ENCODE measurements around the gene VAMP8.
A peak's percentile ranks its signal among the peaks of the same experiment; 100 is the strongest.

The VAMP8 gene

DNA sequence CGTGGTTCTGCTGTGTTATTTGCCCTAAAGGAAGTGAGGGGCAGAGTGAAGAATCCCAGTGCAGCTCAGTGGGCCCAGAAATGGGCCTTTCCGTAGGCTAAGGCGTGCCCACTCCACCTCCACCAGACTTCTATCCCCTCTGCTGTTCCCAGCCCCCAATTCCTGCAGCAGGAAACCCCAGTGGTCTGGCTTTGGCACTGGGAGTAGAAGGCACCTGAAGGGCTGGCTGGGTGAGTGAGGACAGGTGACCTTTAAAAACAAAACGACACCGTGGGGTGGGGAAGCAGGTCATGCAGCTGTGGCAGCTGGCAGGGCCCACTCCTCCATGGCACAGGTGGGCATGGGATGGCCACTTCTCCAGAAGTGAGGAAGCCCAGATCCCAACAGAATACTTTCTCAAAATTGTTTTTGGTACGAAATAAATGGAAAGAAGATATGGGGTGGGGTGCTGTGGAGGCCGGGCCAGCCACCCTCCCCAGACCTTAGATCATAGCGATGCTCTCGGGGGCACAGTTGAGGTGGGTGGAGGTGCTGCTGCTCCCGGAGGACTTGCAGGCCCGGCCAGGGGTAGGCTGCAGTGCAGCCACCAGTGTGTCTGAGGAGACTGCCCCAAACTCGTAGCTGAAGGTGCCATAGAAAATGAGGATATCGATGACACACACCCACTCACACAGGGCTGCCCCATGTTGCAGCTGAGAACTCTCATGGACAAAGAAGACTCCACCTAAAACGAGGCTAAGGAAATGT lies 21.4 kb downstream of the VAMP8 start:
- TF ChIP-seq, protein P1, sequence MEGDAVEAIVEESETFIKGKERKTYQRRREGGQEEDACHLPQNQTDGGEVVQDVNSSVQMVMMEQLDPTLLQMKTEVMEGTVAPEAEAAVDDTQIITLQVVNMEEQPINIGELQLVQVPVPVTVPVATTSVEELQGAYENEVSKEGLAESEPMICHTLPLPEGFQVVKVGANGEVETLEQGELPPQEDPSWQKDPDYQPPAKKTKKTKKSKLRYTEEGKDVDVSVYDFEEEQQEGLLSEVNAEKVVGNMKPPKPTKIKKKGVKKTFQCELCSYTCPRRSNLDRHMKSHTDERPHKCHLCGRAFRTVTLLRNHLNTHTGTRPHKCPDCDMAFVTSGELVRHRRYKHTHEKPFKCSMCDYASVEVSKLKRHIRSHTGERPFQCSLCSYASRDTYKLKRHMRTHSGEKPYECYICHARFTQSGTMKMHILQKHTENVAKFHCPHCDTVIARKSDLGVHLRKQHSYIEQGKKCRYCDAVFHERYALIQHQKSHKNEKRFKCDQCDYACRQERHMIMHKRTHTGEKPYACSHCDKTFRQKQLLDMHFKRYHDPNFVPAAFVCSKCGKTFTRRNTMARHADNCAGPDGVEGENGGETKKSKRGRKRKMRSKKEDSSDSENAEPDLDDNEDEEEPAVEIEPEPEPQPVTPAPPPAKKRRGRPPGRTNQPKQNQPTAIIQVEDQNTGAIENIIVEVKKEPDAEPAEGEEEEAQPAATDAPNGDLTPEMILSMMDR (conservative IDR thresholded peaks at IDR 0.05; ENCODE audit: control insufficient read depth, insufficient read depth, low read depth, low read length), result no peak
- DNase-seq (ENCODE audit: low read depth), result no peak

DNA sequence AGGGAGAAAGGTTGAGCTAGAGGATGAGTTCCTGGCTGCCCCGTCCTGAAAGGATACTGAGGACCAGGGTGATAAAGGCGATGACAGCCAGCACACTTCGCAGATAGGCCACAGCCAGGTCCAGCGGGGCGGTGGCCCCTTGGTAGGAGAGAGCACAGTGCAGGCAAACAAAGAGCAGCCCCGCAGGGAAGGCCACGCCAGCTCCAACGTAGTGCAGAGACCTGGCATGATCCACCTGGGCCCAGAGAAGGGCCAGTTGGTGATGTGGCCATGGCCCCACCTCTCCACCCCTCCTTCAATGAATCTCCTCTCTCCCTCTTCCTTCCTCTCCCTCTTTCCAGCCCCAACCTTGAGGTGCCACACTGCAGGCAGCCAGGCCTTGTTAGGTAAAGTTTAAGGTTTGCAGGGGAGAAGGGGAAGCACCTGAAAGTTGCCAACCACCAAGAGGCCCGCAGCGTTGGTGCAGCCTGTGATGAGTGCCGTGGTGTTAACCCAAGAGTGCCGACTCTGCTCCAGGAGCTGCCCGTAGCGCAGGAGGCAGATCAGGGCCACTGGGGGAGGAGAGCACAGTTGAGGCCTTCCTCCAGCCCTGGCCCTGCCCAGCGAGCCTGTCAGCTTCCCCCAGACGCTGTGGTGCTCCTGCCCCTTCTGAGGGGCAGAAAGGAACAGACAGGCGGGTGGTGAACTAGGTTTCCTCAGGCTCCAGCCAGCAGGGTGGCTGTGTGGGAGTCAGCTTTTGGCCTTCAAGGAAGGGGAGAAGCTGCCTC lies 22.3 kb downstream of the VAMP8 start:
- TF ChIP-seq, protein P1 (conservative IDR thresholded peaks at IDR 0.05; ENCODE audit: control insufficient read depth, insufficient read depth, low read depth, low read length), result no peak
- H3K4me3 ChIP-seq (ENCODE audit: control insufficient read depth, low read depth, low read length), result no peak overlapping the region
- DNase-seq (ENCODE audit: low read depth), result no peak

More for the DNA sequence above, 21.4 kb downstream of the VAMP8 start:
- H3K4me3 ChIP-seq (ENCODE audit: control insufficient read depth, low read depth, low read length), result no peak overlapping the region

DNA sequence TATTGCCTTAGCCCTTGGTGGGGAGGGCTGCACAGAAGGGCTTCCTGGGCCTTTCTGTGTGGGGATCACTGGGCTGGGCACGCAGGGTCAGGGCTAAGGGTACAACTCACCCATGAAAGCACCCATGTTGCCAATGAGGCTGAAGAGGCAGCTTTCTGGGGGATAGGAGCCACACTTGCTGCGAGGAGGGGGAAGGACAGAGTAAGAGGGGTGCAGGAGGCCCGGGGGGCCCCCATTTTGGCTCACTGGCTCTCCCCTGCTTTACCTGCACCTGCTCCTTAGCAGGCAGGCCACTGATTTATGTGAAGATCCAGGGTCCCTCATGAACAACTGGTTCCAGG lies 22.8 kb downstream of the VAMP8 start:
- no peak for DNase-seq (ENCODE audit: low read depth)
- no peak overlapping the region for H3K4me3 ChIP-seq (ENCODE audit: control insufficient read depth, low read depth, low read length)
- TF ChIP-seq, protein P1 (conservative IDR thresholded peaks at IDR 0.05; ENCODE audit: control insufficient read depth, insufficient read depth, low read depth, low read length), result no peak

DNA sequence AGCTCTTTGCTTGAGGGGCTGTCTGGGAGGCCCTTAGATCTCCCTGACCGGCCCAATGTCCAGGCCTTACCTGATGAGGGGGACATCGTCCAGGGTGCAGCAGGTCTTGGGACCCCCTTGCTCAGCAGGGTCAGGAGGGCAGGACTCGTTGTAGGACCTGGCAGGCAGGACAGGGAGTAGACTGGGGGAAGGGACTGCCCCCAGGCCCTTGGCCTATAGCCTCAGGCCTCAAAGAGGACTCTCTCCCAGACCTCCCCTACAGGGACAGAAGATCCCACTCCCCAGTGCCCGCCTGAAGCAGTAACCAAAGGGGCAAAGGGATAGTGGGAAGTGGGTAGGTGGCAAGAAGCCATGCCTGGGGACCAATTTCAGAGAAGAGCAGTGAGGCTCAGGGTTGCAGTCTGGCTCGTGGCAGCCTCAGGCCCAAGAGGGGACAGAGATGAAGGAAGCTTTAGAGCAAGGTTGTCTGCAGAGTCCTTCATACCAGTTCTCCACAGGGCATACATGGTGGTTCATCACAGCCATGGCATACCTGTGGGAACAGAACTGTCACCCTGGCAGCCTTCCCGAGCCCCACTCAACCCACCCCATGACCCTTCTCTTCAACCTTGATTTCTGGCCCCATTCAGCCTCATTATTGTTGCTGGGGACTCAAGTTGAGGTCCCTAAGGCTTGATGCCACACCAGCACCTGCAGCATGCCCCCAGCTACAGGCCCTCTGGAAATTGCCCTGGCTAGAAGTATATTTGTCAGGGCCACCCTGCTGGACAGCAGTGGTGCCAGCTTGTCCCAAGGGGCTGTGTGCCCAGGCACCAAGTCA lies 23.8 kb downstream of the VAMP8 start:
- peak overlapping the region; percentile 92 for H3K4me3 ChIP-seq (ENCODE audit: control insufficient read depth, low read depth, low read length)
- no peak for DNase-seq (ENCODE audit: low read depth)
- TF ChIP-seq, protein P1 (conservative IDR thresholded peaks at IDR 0.05; ENCODE audit: control insufficient read depth, insufficient read depth, low read depth, low read length), result no peak

DNA sequence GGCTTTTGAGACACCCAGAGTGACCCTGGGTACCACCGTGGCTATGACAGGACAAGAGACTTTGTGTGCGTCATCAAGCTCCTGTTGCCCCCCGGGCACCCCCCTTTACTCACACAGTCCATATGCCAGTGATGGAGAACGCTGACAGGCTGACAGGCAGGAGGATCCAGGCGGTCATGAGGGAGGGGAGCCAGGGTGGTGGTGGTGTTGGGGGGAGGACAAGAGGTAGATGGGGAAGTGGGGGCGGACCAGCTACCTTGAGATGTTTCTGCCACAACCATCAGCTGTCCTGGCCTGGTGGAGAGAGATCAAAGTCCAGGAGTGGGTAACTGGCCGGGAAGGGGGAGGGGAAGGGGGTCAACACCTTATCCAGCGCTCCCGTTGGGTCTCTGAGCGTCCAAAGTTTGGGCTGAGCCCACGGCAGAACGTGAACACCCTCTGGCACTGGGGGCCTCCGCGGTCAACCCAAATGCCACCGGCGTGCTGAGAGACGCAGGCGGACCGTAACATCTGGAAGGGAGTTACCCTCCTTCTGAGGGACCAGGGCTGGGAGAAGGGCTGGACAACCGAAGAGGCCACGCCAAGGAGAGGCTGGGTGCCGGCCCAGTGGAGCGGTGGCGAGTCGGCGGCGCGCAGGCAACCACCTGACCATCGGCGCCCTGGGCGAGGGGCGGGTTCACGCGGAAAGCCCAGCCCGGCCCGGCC lies 24.5 kb downstream of the VAMP8 start:
- TF ChIP-seq, protein P1 (conservative IDR thresholded peaks at IDR 0.05; ENCODE audit: control insufficient read depth, insufficient read depth, low read depth, low read length), result no peak
- DNase-seq (ENCODE audit: low read depth), result no peak
- peak overlapping the region; percentile 92 for H3K4me3 ChIP-seq (ENCODE audit: control insufficient read depth, low read depth, low read length)
